ENCODE measurements around the gene OR51T1.
"Not testable (repeated sequence)": the region's sequence is repeated elsewhere in the genome, so short reads cannot be mapped to it uniquely, and the experiment has no call there.

Gene OR51T1, protein sequence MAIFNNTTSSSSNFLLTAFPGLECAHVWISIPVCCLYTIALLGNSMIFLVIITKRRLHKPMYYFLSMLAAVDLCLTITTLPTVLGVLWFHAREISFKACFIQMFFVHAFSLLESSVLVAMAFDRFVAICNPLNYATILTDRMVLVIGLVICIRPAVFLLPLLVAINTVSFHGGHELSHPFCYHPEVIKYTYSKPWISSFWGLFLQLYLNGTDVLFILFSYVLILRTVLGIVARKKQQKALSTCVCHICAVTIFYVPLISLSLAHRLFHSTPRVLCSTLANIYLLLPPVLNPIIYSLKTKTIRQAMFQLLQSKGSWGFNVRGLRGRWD

DNA sequence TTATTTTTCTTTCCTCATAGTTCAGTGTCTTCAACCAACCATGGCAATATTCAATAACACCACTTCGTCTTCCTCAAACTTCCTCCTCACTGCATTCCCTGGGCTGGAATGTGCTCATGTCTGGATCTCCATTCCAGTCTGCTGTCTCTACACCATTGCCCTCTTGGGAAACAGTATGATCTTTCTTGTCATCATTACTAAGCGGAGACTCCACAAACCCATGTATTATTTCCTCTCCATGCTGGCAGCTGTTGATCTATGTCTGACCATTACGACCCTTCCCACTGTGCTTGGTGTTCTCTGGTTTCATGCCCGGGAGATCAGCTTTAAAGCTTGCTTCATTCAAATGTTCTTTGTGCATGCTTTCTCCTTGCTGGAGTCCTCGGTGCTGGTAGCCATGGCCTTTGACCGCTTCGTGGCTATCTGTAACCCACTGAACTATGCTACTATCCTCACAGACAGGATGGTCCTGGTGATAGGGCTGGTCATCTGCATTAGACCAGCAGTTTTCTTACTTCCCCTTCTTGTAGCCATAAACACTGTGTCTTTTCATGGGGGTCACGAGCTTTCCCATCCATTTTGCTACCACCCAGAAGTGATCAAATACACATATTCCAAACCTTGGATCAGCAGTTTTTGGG is at the start of gene OR51T1:
Gene OR51T1 (plus strand): TSS at position 41 of the 641 bp plus-strand sequence. CDS start 0 bp downstream, at position 41.
- in situ Hi-C loops (cut with HindIII; ENCODE audit: low sequenced_read_pairs): no loop called here

DNA sequence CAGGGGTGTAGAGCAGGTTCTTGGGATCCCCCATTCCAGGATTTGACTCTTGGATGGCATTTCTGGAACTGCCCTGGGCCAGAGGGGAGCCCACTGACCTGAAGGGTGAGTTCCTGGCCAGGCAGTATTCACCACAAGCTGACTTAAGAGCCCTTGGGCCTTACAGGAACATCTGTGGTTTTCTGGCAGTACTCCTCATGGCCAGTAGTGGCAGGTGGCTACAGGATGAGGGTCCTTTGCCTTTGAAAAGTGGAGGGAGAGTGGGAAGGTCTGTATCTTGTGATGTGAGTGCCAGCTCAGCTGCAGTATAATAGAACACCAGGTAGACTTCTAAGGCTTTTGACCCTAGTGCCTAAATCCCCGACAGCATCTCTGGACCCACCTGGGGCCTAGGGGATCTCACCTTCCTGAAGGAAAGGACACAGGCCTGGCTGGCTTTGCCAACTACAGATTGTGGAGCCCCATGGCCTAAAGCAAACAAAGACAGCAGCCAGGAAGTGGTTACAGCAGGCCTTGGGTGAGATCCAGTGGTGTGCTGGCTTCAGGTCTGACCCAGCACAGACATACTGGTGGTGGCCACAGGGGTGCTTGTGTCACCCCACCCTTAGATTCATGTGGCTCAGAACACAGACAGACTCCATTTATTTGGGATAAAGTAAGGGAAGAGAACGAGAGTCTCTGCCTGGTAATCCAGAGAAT is 41.7 kb upstream of the OR51T1 start:
- in situ Hi-C loops (cut with HindIII; ENCODE audit: low sequenced_read_pairs): no loop called here

DNA sequence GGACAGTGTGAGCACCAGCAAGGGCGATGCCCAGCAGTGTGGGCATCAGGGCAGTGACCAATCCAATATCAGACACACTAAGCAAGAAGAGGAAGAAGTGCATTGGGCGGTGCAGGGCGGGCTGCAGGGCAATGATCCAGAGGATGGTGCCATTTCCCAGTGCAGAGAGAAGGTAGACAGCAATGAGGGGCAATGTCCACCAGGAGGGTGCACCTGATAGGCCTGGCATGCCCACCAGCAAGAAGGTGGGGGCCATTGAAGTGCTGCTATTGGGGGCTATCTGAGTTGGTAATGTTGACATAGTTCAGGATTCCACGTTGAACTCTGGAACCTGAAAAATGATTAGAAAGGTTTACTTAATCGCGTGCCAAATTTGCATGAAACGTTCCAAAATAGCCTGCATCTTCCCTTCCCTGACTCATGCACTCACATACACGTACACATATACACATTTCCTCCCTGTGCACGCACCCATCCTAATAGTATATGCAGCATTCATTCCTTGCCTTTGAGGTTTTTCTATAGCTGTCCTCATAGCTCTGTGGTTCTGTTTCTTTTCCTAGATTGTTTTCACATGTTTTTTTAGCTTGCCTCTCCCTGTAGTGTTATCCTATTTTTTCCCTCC is 32.7 kb upstream of the OR51T1 start, which contains the start of gene OR51S1:
Gene OR51S1 (minus strand): TSS at position 301 of the 625 bp plus-strand sequence. CDS start 0 bp downstream, at position 301.
- in situ Hi-C loops (cut with HindIII; ENCODE audit: low sequenced_read_pairs): no loop called here

DNA sequence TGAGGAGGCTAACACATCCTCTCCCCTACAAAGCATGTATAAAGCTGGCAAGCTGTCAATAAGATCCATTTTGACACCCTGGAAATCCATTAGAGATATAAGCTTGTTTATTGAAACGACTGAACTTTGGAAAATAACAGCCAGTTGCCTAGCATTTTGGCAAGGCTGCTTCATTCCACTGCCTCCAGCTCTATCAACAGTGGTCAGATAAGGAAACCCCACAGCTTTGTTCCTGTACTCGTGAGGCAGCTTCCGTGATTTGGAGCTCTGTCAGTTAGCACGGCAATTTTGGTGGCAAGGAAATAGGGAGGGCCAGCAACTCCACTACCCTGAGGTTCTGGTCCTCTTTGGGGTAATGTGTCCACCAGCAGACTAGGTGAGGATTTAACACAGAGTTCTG is 30.7 kb upstream of the OR51T1 start:
- in situ Hi-C loops (cut with HindIII; ENCODE audit: low sequenced_read_pairs): no loop called here

DNA sequence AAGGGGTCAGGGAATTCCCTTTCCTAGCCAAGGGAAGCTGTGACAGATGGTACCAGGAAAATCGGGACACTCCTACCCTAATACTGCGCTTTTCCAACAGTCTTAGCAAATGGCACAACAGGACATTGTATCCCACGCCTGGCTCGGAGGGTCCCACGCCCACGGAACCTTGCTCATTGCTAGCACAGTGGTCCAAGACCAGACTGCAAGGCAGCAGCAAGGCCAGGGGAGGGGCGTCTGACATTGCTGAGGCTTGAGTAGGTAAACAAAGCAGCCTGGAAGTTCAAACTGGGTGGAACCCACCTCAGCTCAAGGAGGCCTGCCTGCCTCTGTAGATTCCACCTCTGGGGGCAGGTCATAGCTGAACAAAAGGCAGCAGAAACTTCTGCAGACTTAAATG is 27.4 kb upstream of the OR51T1 start:
- in situ Hi-C loops (cut with HindIII; ENCODE audit: low sequenced_read_pairs): not testable (repeated sequence)

DNA sequence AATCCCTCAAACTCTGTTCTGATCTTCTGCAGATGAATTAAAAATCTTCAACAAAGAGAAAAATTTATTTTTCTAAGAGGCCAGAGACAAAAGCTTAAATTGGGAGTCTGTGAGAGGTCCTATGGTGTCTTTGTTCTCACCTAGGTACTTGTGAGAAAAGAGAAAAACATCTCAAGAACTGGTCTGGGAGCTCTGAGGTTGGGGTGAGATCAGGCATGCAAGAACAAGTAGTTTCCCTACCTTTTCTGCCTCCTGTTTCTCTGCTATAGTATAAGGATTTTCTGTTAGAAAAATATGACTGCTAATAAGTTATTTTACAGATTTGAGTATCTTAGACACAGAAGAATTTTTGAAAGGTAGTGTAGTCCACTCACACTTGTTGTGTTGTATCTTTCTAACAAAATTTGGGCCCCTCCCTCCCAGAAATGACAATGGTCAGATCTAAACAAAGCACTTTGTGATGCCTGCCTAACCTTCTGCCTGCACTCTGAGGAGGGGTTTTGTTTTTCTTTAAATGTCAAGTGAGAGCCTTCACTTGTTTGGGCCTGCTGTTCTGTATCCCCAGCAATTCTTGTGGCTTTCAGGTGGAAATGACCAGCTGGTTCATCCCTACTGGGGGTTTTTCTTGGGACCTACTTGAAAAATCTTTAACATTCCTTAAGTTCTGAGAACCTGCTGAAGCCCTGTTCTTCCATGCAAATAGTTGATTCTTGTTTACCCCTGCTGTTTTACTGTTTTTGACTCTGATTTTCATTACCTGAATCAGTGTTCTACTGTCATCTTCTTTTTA is 19.1 kb upstream of the OR51T1 start:
- in situ Hi-C loops (cut with HindIII; ENCODE audit: low sequenced_read_pairs): no loop called here

DNA sequence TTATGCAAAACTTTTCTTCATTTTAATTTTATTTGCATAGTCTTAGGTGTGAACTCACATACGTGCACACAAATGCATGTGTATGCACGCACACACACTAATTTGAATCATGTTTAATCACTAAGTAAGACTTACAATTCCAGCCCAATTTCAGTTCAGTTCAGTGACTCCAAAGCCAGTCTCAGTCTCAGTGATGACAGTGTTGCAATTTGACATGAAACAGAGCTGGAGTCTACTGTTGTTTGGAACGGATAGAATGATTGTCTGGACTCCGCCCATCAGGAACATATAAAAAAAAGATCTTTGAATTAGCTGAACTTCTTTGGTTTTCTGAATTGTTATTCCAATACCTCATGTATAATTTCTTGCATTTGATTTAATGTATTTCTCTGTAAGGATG is 17.8 kb upstream of the OR51T1 start:
- in situ Hi-C loops (cut with HindIII; ENCODE audit: low sequenced_read_pairs): no loop called here

DNA sequence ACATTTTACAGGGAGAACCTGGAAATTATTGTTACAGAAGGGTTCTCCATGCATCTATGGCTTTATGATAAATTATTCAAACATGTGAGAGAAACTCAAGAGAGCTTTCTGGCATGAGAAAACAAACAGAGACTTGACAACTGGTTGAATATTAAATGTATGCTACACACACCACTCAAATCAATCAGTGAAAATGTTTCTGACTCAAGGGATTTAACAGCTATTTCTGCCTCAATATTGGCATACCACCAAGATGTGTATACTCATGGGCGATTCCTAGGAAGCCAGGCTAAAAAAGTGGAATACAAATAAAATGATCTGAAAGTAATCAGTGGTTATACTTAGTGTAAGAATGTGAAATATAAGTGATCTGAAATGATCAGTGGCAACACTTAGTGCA is 15.8 kb upstream of the OR51T1 start:
- in situ Hi-C loops (cut with HindIII; ENCODE audit: low sequenced_read_pairs): no loop called here

DNA sequence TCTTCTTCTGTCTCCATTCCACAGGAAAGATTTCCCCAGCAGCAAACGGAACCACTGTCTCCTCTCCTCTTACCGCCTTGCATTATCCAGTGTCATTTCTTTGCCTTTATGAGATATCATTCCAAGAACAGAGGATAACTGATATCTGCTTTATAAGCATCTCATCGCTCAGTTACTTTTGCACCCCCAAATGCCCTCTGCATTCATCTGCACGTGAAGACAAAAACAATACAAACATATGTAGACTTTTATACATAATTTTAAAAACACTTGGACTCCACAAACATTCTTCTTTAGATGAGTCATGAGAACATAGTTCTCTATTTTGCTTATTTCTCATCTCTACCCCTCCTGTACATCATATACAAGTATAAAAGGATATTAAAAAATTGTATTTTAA is 512 bp upstream of the OR51T1 start:
- in situ Hi-C loops (cut with HindIII; ENCODE audit: low sequenced_read_pairs): no loop called here

DNA sequence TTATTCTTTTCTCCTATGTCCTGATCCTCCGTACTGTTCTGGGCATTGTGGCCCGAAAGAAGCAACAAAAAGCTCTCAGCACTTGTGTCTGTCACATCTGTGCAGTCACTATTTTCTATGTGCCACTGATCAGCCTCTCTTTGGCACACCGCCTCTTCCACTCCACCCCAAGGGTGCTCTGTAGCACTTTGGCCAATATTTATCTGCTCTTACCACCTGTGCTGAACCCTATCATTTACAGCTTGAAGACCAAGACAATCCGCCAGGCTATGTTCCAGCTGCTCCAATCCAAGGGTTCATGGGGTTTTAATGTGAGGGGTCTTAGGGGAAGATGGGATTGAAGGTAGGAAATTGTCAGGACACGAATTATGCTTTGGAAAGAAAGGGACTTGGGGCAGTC is 843 bp downstream of the OR51T1 start:
- in situ Hi-C loops (cut with HindIII; ENCODE audit: low sequenced_read_pairs): no loop called here

DNA sequence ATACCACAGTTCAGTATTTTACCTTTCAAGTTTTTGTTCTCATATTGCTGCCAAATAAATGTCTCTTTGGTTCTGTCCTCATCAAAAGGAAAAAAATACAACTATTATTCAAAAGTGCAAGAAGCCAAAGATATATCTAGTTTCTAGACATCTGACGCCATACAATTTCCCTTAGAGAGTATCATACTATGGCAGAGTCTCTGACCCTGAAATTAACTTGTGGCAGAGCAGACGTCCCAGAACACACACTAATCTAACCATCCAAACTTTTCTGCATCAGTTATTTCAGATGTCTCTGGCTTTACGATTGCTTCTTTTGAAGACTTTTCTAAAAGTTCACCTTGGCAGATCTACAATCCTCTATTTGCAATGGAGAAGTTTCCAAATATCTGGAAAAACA is 2.7 kb downstream of the OR51T1 start:
- in situ Hi-C loops (cut with HindIII; ENCODE audit: low sequenced_read_pairs): no loop called here

DNA sequence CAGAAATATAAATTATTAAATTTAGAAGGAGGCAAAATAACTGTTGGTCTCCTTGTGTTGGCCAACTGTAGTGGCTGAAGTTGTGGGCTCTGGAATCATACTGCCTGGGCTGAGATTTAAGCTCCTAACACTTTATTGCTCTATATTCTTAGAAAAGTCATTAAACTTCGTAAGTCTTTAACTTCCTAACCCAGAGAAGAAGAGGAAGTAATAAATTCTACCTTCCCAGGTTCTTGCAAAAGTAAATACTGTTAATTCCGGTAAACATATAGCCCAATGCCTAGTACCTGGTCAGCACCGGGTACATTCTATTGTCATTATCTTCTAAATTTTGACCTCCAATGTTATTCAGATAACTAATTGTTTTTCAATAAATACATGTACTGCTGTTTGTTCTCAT is 4.5 kb downstream of the OR51T1 start:
- in situ Hi-C loops (cut with HindIII; ENCODE audit: low sequenced_read_pairs): no loop called here

DNA sequence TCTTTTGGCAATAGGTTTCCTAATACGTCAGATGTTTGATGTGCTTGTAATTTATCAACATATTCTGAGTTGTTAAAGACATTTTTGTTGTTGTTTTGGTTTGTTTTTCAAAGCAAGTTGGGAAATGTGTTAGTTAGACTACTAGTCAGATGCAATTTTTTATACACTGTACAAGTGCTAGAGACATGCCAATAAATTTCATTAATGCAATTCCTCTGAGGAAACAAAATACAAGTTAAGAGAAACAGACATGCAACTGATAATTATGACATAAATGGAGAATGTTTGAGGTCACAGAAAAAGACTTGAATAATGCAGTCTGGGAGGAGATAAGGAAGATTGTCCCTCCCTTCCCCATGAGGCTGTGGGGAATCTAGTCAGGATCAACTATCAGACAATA is 5.9 kb downstream of the OR51T1 start:
- in situ Hi-C loops (cut with HindIII; ENCODE audit: low sequenced_read_pairs): no loop called here

DNA sequence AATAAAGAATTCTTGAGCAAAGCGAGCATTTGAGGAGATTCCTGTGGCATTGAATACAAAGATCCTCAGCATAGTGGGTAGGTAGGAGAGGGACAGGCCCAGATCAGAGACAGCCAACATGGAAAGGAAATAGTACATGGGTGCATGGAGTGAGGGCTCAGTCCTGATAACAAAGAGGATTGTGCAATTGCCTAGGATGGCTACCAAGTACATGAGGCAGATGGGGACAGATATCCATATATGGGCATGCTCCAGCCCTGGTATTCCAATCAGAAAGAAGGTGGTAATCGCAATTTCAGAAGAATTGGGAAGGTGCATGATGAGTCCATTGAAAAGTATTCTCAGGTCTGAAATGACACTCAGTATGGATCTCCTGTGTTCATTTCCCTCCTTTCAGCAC is 8.6 kb downstream of the OR51T1 start:
- in situ Hi-C loops (cut with HindIII; ENCODE audit: low sequenced_read_pairs): no loop called here

DNA sequence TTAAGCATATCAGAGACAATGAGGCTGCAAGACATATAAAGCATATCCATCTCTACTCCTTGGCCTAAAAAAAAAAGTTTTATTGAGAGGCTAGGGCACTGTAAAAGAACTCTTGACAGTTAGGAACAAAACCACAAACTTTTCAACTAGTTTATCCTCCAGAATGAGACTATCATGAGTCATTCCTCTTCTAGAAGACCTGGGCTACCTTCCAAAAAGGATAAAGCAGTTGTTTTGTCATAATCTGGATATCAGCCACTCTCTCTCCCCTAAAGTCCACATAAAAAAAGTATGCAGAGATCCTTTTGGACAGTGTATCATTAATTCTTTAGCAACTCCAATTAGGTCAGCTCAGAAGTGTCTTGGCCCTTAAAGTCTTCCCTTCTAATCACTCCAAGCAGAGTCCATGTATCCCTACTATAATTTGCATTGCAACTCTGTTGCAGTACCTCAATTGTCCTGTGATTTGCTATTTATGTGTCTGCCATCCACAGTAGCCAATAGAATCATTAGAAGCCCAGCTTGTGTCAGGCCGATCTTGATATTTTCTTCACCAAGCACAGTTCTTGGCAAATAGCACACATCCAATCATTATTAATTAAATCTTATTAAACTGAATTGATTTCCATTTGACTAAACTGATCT is 10.4 kb downstream of the OR51T1 start:
- in situ Hi-C loops (cut with HindIII; ENCODE audit: low sequenced_read_pairs): no loop called here

DNA sequence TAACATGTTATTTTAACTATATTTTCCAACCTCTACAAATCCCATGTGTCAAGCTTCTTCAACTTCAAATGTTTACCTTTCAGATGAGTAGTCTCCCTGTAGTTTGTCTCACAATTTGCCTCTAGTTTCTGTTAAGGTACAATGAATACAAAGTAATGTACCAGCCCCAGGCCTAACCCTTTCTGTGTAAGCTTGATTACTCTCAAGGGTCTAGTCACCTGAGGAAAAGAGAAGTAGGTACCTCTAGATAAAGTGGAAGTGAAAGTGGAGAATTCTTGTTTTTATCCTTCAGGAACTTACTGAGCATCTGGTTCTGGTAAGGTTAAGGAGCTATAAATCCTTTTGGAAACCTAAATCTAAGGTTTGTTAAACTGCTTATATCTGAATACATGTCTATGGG is 21.8 kb downstream of the OR51T1 start, which contains the start of gene OR51A7:
Gene OR51A7 (plus strand): TSS at position 300 of the 400 bp plus-strand sequence. CDS start 3,587 bp downstream, outside the sequence.
- in situ Hi-C loops (cut with HindIII; ENCODE audit: low sequenced_read_pairs): no loop called here

DNA sequence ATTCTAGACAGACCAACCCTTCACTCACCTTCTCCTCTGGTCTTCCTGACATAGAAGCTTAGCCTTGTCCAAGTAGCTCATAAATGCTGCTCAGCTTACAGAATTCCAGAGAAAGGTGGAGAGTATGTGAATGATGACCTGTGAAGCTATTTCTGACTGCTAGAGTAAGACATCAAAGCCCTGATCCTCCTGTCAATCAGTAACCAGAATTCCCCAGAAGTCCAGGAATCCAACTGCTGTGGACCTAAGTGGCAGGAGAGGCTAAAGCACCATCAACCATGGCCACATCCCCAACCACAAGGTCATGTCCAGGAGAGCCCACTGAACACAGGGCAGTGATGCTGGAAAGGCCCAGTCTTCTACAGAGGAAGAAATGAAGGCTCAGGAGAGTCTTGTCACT is 34.9 kb downstream of the OR51T1 start:
- in situ Hi-C loops (cut with HindIII; ENCODE audit: low sequenced_read_pairs): no loop called here

DNA sequence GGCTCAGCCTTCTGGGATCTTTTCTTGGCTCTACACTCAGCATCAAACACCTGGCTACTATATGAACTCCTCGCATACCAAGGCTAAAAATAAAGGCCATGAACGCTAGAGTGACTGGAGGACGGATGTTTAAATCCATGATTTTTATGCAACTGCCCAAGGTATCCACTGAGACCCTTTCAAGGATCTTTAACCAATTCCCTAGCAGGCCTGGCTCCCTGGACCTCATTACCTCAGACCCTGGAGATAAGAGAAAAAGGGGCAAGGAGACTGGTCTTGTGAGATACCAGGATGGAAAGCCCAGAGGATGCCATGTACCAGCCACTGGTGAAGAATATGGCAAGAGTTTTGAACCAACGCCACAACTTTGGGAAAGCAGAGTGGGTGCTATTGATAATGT is 37.5 kb downstream of the OR51T1 start, which contains the start of gene OR51G2:
Gene OR51G2 (minus strand): TSS at position 101 of the 400 bp plus-strand sequence. CDS start 3,687 bp downstream, outside the sequence.
- in situ Hi-C loops (cut with HindIII; ENCODE audit: low sequenced_read_pairs): no loop called here

DNA sequence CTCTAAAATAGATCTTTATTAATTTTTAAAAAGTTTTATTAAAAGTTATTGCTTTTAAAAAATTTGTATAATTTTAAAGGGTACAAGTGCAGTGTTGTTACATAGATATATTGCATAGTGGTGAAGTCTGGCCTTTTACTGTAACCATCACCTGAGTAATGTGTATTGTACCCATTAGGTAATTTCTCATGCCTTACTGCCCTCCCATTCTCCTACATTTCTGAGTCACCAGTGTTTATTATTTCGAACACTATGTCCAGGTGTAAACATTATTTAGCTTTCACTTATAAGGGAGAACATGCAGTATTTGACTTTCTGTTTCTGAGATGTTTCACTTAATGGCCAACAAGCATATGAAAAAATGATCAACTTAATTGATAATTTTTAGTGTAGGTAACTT is 40.1 kb downstream of the OR51T1 start:
- in situ Hi-C loops (cut with HindIII; ENCODE audit: low sequenced_read_pairs): no loop called here

DNA sequence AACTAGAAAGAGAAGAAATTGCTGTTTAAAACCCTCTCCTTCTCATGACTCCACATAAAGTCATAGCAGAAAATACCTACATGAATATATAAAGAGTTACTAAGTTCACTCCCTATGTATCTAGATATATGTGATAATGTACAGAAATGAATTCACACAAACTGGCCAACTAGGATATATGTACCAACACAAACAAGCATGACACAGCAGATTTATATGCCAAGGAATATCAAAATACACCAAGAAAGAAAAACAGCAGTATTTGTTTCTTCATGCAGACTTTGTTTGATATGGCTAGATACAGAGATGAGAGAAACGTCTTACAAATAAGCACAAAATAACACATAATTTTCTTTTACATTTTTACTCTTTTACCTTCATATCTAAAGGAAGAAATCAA is 40.6 kb downstream of the OR51T1 start:
- in situ Hi-C loops (cut with HindIII; ENCODE audit: low sequenced_read_pairs): no loop called here
